Transverse colon (tissue), 4 donors: ENCODE results near the gene PRKACG.

Source experiments
- CTCF ChIP-seq, 5 experiments: fragments of 200-600 bp in 3 of 5; fragments of 450-650 bp in 2 of 5; sonication (generic) in 3 of 5; IDR thresholded peaks; 1 replicate in 2 of 5; 2 replicates in 3 of 5; pipeline ENCODE4 v1.5.1; 2016 to 2017; ENCODE audit warnings: antibody characterized with exemption in 5 of 5, inconsistent platforms in 3 of 5, mild to moderate bottlenecking in 2 of 5, moderate library complexity in 1 of 5
- POLR2A ChIP-seq: fragments of 450-650 bp; IDR thresholded peaks from one replicate; pipeline ENCODE4 v1.6.1; 2016; ENCODE audit warnings: antibody characterized with exemption, mild to moderate bottlenecking, moderate library complexity
- POLR2AphosphoS5 ChIP-seq, 3 donors: sonication (generic); formaldehyde crosslinking; IDR thresholded peaks; one replicate each; pipeline ENCODE4 v1.6.1; 2016; ENCODE audit warnings: antibody characterized with exemption in 3 of 3

- no peak for TF ChIP-seq POLR2A
- TF ChIP-seq CTCF (IDR thresholded peaks at IDR 0.05): peak; percentile 61 to 75 (median 70)
- no peak for TF ChIP-seq POLR2AphosphoS5 (IDR thresholded peaks at IDR 0.05)
These were observed 13.6 kb upstream of the PRKACG start for GRCh38 chr9:69027355-69028097.
